B cell (primary cell): ENCODE results near the gene TRPV4. TPM values are rescaled to one million over a fixed set of nuclear protein-coding genes. Genes with fewer than 3 reads are reported as not detected.

Experiments
- ATAC-seq: fragments of 200-7000 bp; cut with Tn5 transposase; one replicate; pipeline ENCODE4 v1.10.0; 2021; ENCODE audit warnings: low read depth, mild to moderate bottlenecking, moderate number of reproducible peaks, moderate library complexity
- CTCF ChIA-PET: fragments of 350-600 bp; sonication (Branson Sonifier 250); formaldehyde crosslinking; loops from one replicate; lab custom pipeline; 2021; ENCODE audit warnings: antibody characterized with exemption, inconsistent platforms; lab: Charles Lee
- POLR2A ChIA-PET: fragments of 350-600 bp; sonication (Branson Sonifier 250); formaldehyde crosslinking; loops from one replicate; lab custom pipeline; 2021; ENCODE audit warnings: antibody characterized with exemption; lab: Charles Lee
- DNase-seq: peaks from one replicate; pipeline ENCODE4 v3.0.0; 2013
- H2AFZ ChIP-seq: 2 replicates; pipeline ENCODE4 v1.6.1; 2012; ENCODE audit warnings: mild to moderate bottlenecking, low read depth, low read length; ENCODE audit not compliant: insufficient read depth, poor library complexity, severe bottlenecking
- H3K27ac ChIP-seq, 2 donors: 1 replicate in 1 of 2; 2 replicates in 1 of 2; pipeline ENCODE4 v1.5.1; 2012 to 2013; ENCODE audit warnings: low read length in 2 of 2, mild to moderate bottlenecking in 2 of 2, moderate library complexity in 1 of 2
- H3K27me3 ChIP-seq, 4 experiments: fragments of 200-600 bp in 1 of 4; sonication (generic) in 1 of 4; replicated peaks in 1 of 4; 1 replicate in 2 of 4; 2 replicates in 2 of 4; pipeline versions ENCODE4 v1.6.1 to v1.7.0; 2013 to 2016; ENCODE audit warnings: low read length in 3 of 4, mild to moderate bottlenecking in 2 of 4, mixed read lengths in 1 of 4, moderate library complexity in 1 of 4; ENCODE audit not compliant: insufficient read depth in 4 of 4, control insufficient read depth in 3 of 4; ENCODE audit errors: control extremely low read depth in 1 of 4
- H3K36me3 ChIP-seq, 2 experiments: replicated peaks in 1 of 2; 1 replicate in 1 of 2; 2 replicates in 1 of 2; pipeline versions ENCODE4 v1.6.1 to v1.7.1; 2013; ENCODE audit warnings: low read length in 1 of 2; ENCODE audit not compliant: insufficient read depth in 2 of 2, control insufficient read depth in 1 of 2; ENCODE audit errors: control extremely low read depth in 1 of 2, extremely low read depth in 1 of 2
- H3K4me1 ChIP-seq, 2 donors: fragments of 200-600 bp in 1 of 2; sonication (generic) in 1 of 2; 1 replicate in 1 of 2; 2 replicates in 1 of 2; pipeline versions ENCODE4 v1.5.1 to v1.6.1; 2013 to 2017; ENCODE audit warnings: low read length in 2 of 2; ENCODE audit not compliant: control insufficient read depth in 2 of 2, insufficient read depth in 2 of 2
- H3K4me2 ChIP-seq: replicated peaks from 2 replicates; pipeline ENCODE3; 2012; ENCODE audit warnings: mild to moderate bottlenecking, low read depth, low read length; ENCODE audit not compliant: poor library complexity, severe bottlenecking
- H3K4me3 ChIP-seq, 5 experiments: fragments of 200-600 bp in 1 of 5; sonication (generic) in 1 of 5; 1 replicate in 3 of 5; 2 replicates in 2 of 5; pipeline versions ENCODE4 v1.5.1 to v1.7.0; 2011 to 2016; ENCODE audit warnings: low read length in 4 of 5, mild to moderate bottlenecking in 4 of 5, low read depth in 2 of 5, control low read depth in 1 of 5, moderate library complexity in 1 of 5; ENCODE audit not compliant: insufficient read depth in 1 of 5; ENCODE audit errors: control extremely low read depth in 1 of 5, extremely low read depth in 1 of 5
- H3K79me2 ChIP-seq: fragments of 200-600 bp; sonication (generic); one replicate; pipeline ENCODE4 v1.6.0; 2016; ENCODE audit warnings: low read length; ENCODE audit not compliant: control insufficient read depth, insufficient read depth
- H3K9ac ChIP-seq: fragments of 200-600 bp; sonication (generic); 2 replicates; pipeline ENCODE4 v1.6.1; 2017; ENCODE audit warnings: mild to moderate bottlenecking, low read length, moderate library complexity
- H3K9me3 ChIP-seq, 3 donors: one replicate each; pipeline versions ENCODE4 v1.6.1 to v1.7.1; 2013; ENCODE audit warnings: low read length in 2 of 3; ENCODE audit not compliant: control insufficient read depth in 2 of 3, insufficient read depth in 1 of 3; ENCODE audit errors: control extremely low read depth in 1 of 3
- H4K20me1 ChIP-seq: 2 replicates; pipeline ENCODE4 v1.6.0; 2012; ENCODE audit warnings: mild to moderate bottlenecking, low read length; ENCODE audit not compliant: insufficient read depth, control insufficient read depth, poor library complexity, severe bottlenecking
- H3K27ac Mint-ChIP-seq: one replicate; pipeline ENCODE4 v1.8.0; 2021; ENCODE audit warnings: mixed read lengths
- H3K27me3 Mint-ChIP-seq: one replicate; pipeline ENCODE4 v1.8.0; 2021; ENCODE audit warnings: mixed read lengths
- H3K4me1 Mint-ChIP-seq: one replicate; pipeline ENCODE4 v1.8.0; 2021; ENCODE audit warnings: mixed read lengths
- H3K4me3 Mint-ChIP-seq: one replicate; pipeline ENCODE4 v1.8.0; 2021; ENCODE audit warnings: mixed read lengths
- H3K9me3 Mint-ChIP-seq: one replicate; pipeline ENCODE4 v1.8.0; 2022; ENCODE audit warnings: mixed read lengths; ENCODE audit not compliant: insufficient read depth
- EZH2 ChIP-seq: IDR thresholded peaks from 2 replicates; pipeline ENCODE4 v1.6.1; 2012; ENCODE audit warnings: borderline replicate concordance, low read depth, mild to moderate bottlenecking, moderate library complexity, low read length; ENCODE audit not compliant: insufficient read depth, poor library complexity, severe bottlenecking
- WGBS: methylation state at CpG from one replicate; pipeline ENCODE4 v1.1.5; 2013; ENCODE audit warnings: missing lambda C conversion rate; ENCODE audit not compliant: insufficient coverage; 5-methylcytosine and 5-hydroxymethylcytosine counted together
- intact Hi-C: fragments of 100-400 bp; cut with micrococcal nuclease; formaldehyde crosslinking; loops from one replicate; pipeline ENCODE4 v1.10.0; 2022
- polyA plus RNA-seq: library from polyadenylated mRNA; depleted of rRNA; stranded (reverse); fragments of >200 nt; gene quantifications from 2 replicates; pipeline ENCODE4 v1.2.3, GENCODE V29; 2012
- total RNA-seq, 2 donors: library from RNA; stranded (reverse); fragments of 120-200 nt in 1 of 2; gene quantifications; 1 replicate in 1 of 2; 2 replicates in 1 of 2; pipeline versions ENCODE4 v1.2.3 to v1.2.4, GENCODE V29; 2013 to 2022
- TF ChIP-seq, protein P1 (sequence below): fragments of 200-600 bp; IDR thresholded peaks from one replicate; pipeline ENCODE4 v1.8.0; 2022; ENCODE audit warnings: antibody characterized with exemption, mild to moderate bottlenecking

Gene TRPV4
- total and polyA plus RNA-seq, 2 donors (not counting 1 experiment from before 2014, with no cell fraction given): not detected

DNA sequence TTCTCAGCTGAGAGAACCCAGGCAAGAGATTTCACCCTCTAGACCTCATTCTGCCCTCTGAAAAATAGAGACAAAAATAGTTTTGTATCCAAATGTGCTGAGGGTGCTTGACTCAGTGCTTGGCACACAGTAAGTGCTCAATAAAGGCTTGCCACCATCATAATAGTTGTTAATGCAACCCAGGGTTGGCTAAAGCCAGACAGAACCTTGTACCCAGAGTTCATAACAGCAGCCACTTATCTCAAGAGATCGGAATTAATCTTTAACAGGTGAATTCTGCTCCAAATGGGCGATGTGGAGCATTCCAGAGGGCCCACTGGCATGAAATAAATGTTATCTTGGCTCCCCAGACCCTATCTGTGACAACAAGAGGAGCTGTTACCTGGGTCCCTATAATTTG lies 2.9 kb downstream of the TRPV4 start:
- CTCF ChIA-PET: interaction anchor here (0.5 to 2.4 kb wide), 2 partner anchors 15 to 528 kb away, joined by 6 to 7 read pairs; no protein-coding TSS in a partner anchor
- ATAC-seq (no peak), DNase-seq (no peak)
- Histone ChIP-seq H3K36me3 (no peaks in the 10 kb centered on the region), H3K27ac (no peak overlapping the region), H3K79me2 (no peaks in the 10 kb centered on the region), H3K4me1 (no peaks in the 10 kb centered on the region), H3K27me3 (peaks cover 0 to 37% (median 10%) of the 10 kb centered on the region in 4 experiments), H3K9ac (no peak overlapping the region), H2AFZ (no peak overlapping the region), H3K9me3 (no peaks in the 10 kb centered on the region), H3K4me3 (no peak overlapping the region), H3K4me2 (no peak overlapping the region), H4K20me1 (no peaks in the 10 kb centered on the region)
- Mint-ChIP-seq H3K27me3 (peaks cover 31% of the 10 kb centered on the region), H3K4me1 (peaks cover 4% of the 10 kb centered on the region), H3K4me3 (no peak overlapping the region), H3K27ac (no peak overlapping the region), H3K9me3 (no peaks in the 10 kb centered on the region)
- TF ChIP-seq, protein P1, sequence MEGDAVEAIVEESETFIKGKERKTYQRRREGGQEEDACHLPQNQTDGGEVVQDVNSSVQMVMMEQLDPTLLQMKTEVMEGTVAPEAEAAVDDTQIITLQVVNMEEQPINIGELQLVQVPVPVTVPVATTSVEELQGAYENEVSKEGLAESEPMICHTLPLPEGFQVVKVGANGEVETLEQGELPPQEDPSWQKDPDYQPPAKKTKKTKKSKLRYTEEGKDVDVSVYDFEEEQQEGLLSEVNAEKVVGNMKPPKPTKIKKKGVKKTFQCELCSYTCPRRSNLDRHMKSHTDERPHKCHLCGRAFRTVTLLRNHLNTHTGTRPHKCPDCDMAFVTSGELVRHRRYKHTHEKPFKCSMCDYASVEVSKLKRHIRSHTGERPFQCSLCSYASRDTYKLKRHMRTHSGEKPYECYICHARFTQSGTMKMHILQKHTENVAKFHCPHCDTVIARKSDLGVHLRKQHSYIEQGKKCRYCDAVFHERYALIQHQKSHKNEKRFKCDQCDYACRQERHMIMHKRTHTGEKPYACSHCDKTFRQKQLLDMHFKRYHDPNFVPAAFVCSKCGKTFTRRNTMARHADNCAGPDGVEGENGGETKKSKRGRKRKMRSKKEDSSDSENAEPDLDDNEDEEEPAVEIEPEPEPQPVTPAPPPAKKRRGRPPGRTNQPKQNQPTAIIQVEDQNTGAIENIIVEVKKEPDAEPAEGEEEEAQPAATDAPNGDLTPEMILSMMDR: no peak
- TF ChIP-seq EZH2: no peak
- intact Hi-C loops: no loop called here
- WGBS: 84% methylated on average over 2 of the region's 2 CpGs
- POLR2A ChIA-PET: no interaction called here

DNA sequence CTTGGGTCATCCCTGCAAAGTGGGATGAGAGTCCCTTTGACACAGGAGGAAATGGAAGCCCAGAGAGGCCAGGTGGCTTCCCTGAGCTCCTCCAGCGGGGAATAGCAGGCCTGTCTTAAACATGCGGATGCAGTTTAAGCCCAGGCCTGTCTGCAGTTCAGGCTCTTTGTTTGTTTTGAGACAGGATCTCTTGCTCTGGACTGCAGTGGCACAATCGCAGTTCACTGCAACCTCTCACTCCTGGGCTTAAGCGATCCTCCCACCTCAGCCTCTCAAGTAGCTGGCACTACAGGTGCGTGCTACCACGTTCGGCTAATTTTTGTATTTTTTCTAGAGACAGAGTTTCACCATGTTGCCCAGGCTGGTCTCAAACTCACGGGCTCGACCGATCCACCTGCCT lies 3.5 kb downstream of the TRPV4 start:
- Histone ChIP-seq H4K20me1 (no peaks in the 10 kb centered on the region), H3K27ac (no peak overlapping the region), H3K36me3 (no peaks in the 10 kb centered on the region), H3K4me1 (no peaks in the 10 kb centered on the region), H3K79me2 (no peaks in the 10 kb centered on the region), H3K4me2 (no peak overlapping the region), H3K9ac (no peak overlapping the region), H2AFZ (no peak overlapping the region), H3K9me3 (no peaks in the 10 kb centered on the region), H3K27me3 (peaks cover 0 to 34% (median 10%) of the 10 kb centered on the region in 4 experiments), H3K4me3 (no peak overlapping the region)
- POLR2A ChIA-PET: no interaction called here
- Mint-ChIP-seq H3K4me3 (no peak overlapping the region), H3K4me1 (peaks cover 4% of the 10 kb centered on the region), H3K27ac (no peak overlapping the region), H3K9me3 (no peaks in the 10 kb centered on the region), H3K27me3 (peaks cover 28% of the 10 kb centered on the region)
- DNase-seq: no peak
- intact Hi-C loops: no loop called here
- no peak for ATAC-seq
- 76% methylated on average over 9 of the region's 10 CpGs for WGBS
- CTCF ChIA-PET: interaction anchor here (1.4 to 2.4 kb wide), 2 partner anchors 16 to 24 kb away, joined by 3 to 7 read pairs; no protein-coding TSS in a partner anchor
- no peak for TF ChIP-seq EZH2
- TF ChIP-seq, protein P1: no peak
